Astrocyte (in vitro differentiated cells and primary cell): ENCODE measurements around the gene GGACT. TPM values are rescaled to one million over a fixed set of nuclear protein-coding genes. Genes with fewer than 3 reads are reported as not detected.

Experiments
- DNase-seq: peaks from one replicate; pipeline ENCODE4 v3.0.0-alpha.2; 2010; ENCODE audit warnings: low read depth
- FAIRE-seq: peaks from 2 replicates; lab custom pipeline; 2011; peaks lifted over from hg19 to GRCh38; lab: Jason Lieb, UNC
- H2AFZ ChIP-seq: 2 replicates; pipeline ENCODE4 v1.6.0; 2012; ENCODE audit warnings: low read depth, low read length, inconsistent platforms
- H3K27ac ChIP-seq: 2 replicates; pipeline ENCODE4 v1.5.1; 2011; ENCODE audit warnings: low read depth, low read length, inconsistent platforms
- H3K27me3 ChIP-seq: 2 replicates; pipeline ENCODE4 v1.6.0; 2011; ENCODE audit warnings: low read length, inconsistent platforms; ENCODE audit not compliant: insufficient read depth
- H3K36me3 ChIP-seq: 2 replicates; pipeline ENCODE4 v1.5.1; 2011; ENCODE audit warnings: low read length, inconsistent platforms; ENCODE audit not compliant: insufficient read depth
- H3K4me1 ChIP-seq: 2 replicates; pipeline ENCODE4 v1.5.1; 2011; ENCODE audit warnings: low read length, inconsistent platforms; ENCODE audit not compliant: insufficient read depth
- H3K4me2 ChIP-seq: 2 replicates; pipeline ENCODE4 v1.6.0; 2012; ENCODE audit warnings: low read length, inconsistent platforms
- H3K4me3 ChIP-seq: 2 replicates; pipeline ENCODE4 v1.5.1; 2011; ENCODE audit warnings: low read depth, mild to moderate bottlenecking, low read length, inconsistent platforms; ENCODE audit not compliant: insufficient read depth
- H3K79me2 ChIP-seq: 2 replicates; pipeline ENCODE4 v1.6.0; 2012; ENCODE audit warnings: mild to moderate bottlenecking, low read length, inconsistent platforms; ENCODE audit not compliant: insufficient read depth
- H3K9ac ChIP-seq: 2 replicates; pipeline ENCODE4 v1.6.0; 2012; ENCODE audit warnings: mild to moderate bottlenecking, low read length, inconsistent platforms
- H3K9me3 ChIP-seq: 2 replicates; pipeline ENCODE4 v1.5.1; 2012; ENCODE audit warnings: low read depth, mild to moderate bottlenecking, low read length, inconsistent platforms; ENCODE audit not compliant: insufficient read depth
- H4K20me1 ChIP-seq: 2 replicates; pipeline ENCODE4 v1.6.0; 2012; ENCODE audit warnings: low read length, inconsistent platforms; ENCODE audit not compliant: insufficient read depth
- H3K27ac Mint-ChIP-seq: one replicate; pipeline ENCODE4 v1.8.0; 2021; ENCODE audit warnings: mild to moderate bottlenecking, mixed read lengths; ENCODE audit not compliant: unreplicated experiment
- H3K27me3 Mint-ChIP-seq: one replicate; pipeline ENCODE4 v1.8.0; 2021; ENCODE audit warnings: low read depth, mixed read lengths; ENCODE audit not compliant: unreplicated experiment
- H3K36me3 Mint-ChIP-seq: one replicate; pipeline ENCODE4 v1.8.0; 2021; ENCODE audit warnings: low read depth, mixed read lengths; ENCODE audit not compliant: unreplicated experiment
- H3K4me1 Mint-ChIP-seq: one replicate; pipeline ENCODE4 v1.8.0; 2021; ENCODE audit warnings: low read depth, mixed read lengths; ENCODE audit not compliant: unreplicated experiment
- H3K4me3 Mint-ChIP-seq: one replicate; pipeline ENCODE4 v1.8.0; 2021; ENCODE audit warnings: mild to moderate bottlenecking, moderate library complexity, mixed read lengths; ENCODE audit not compliant: unreplicated experiment
- H3K9me3 Mint-ChIP-seq: one replicate; pipeline ENCODE4 v1.8.0; 2021; ENCODE audit warnings: mild to moderate bottlenecking, mixed read lengths; ENCODE audit not compliant: unreplicated experiment
- CTCF ChIP-seq: IDR thresholded peaks from 2 replicates; pipeline ENCODE4 v1.5.1; 2011; ENCODE audit warnings: low read depth, mild to moderate bottlenecking, inconsistent platforms, low read length, moderate library complexity; ENCODE audit not compliant: insufficient read depth
- EZH2 ChIP-seq: IDR thresholded peaks from 2 replicates; pipeline ENCODE4 v1.6.1; 2012; ENCODE audit warnings: mild to moderate bottlenecking, low read length, inconsistent platforms; ENCODE audit not compliant: insufficient read depth
- total RNA-seq: library from RNA; stranded (reverse); gene quantifications from 2 replicates; pipeline ENCODE4 v1.2.1, GENCODE V29; 2021

Gene GGACT
- total RNA-seq, 1 donor from 2014 or later = 7.7 TPM

GRCh38 chr13:100613031-100613430 is 24.4 kb upstream of the GGACT start:
- DNase-seq (no peak), FAIRE-seq (no peak)
- TF ChIP-seq EZH2 (no peak), CTCF (no peak)
- peaks cover 6% of the 10 kb centered on the region for H3K4me1 Mint-ChIP-seq
- no peak overlapping the region for H3K4me3 ChIP-seq
- H3K9me3 ChIP-seq = no peaks in the 10 kb centered on the region
- H3K27ac ChIP-seq = no peak overlapping the region
- H4K20me1 ChIP-seq = no peaks in the 10 kb centered on the region
- no peaks in the 10 kb centered on the region for H3K27me3 ChIP-seq
- no peak overlapping the region for H2AFZ ChIP-seq
- no peaks in the 10 kb centered on the region for H3K79me2 ChIP-seq
- H3K9ac ChIP-seq = no peak overlapping the region
- no peaks in the 10 kb centered on the region for H3K27me3 Mint-ChIP-seq
- no peaks in the 10 kb centered on the region for H3K36me3 Mint-ChIP-seq
- H3K27ac Mint-ChIP-seq = no peak overlapping the region
- peaks cover 9% of the 10 kb centered on the region for H3K4me1 ChIP-seq
- no peak overlapping the region for H3K4me2 ChIP-seq
- H3K4me3 Mint-ChIP-seq = no peak overlapping the region
- H3K36me3 ChIP-seq = no peaks in the 10 kb centered on the region
- H3K9me3 Mint-ChIP-seq = peaks cover 7% of the 10 kb centered on the region

GRCh38 chr13:100611678-100612492 is 23.3 kb upstream of the GGACT start:
- Histone ChIP-seq H3K4me3 (no peak overlapping the region), H3K27ac (no peak overlapping the region), H3K4me1 (peaks cover 9% of the 10 kb centered on the region), H3K79me2 (no peaks in the 10 kb centered on the region), H3K27me3 (no peaks in the 10 kb centered on the region), H3K9me3 (no peaks in the 10 kb centered on the region), H4K20me1 (no peaks in the 10 kb centered on the region), H3K36me3 (no peaks in the 10 kb centered on the region), H3K9ac (no peak overlapping the region), H2AFZ (no peak overlapping the region), H3K4me2 (no peak overlapping the region)
- Mint-ChIP-seq H3K36me3 (peaks cover 4% of the 10 kb centered on the region), H3K9me3 (peaks cover 4% of the 10 kb centered on the region), H3K4me1 (peaks cover 6% of the 10 kb centered on the region), H3K27me3 (no peaks in the 10 kb centered on the region), H3K27ac (no peak overlapping the region), H3K4me3 (no peak overlapping the region)
- DNase-seq (peak; percentile 48), FAIRE-seq (no peak)
- TF ChIP-seq EZH2 = no peak
- no peak for TF ChIP-seq CTCF
